MV-4-11 (cell line): ENCODE measurements around the gene ATG9A.
A peak's percentile ranks its signal among the peaks of the same experiment; 100 is the strongest.

Experiments used
- DNase-seq: peaks from one replicate; lab custom pipeline; 2025; lab: John Stamatoyannopoulos, UW

ATG9A gene

DNA sequence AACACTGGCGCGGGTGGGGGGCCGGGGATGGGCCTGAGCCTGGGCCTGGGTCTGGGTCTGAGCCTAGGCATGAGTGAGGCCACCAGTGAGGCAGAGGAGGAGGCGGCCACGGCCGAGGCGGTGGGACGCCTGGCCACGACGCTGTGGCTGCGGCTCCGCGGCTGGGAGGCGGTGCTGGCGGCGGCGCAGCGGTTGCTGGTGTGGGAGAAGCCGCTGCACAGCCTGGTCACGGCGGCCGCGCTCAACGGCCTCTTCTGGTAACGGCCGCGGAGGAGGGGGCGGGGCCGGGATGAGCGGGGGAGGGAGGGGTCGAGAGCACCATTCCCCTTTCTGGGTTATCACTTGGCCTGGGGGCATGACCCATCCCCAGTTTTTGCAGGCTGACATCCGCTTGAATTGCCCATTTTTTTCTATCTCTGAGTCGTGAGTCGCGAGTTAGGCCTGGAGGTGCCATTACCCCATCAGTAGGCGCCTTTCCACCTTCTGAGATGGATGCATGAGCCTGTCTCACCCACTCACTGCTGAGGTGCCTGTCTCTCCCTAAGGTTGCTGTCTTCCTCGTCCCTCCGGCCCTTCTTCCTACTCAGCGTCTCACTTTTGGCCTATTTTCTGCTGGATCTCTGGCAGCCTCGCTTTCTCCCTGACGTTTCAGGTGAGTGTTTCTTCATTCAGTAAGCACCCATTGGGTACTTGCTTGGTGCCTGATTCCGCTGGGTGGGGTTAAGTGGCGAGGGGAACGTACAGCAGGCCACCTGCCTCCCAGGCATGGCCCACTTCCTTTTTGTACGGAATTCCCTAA is 50.9 kb downstream of the ATG9A start:
- DNase-seq, result no peak

DNA sequence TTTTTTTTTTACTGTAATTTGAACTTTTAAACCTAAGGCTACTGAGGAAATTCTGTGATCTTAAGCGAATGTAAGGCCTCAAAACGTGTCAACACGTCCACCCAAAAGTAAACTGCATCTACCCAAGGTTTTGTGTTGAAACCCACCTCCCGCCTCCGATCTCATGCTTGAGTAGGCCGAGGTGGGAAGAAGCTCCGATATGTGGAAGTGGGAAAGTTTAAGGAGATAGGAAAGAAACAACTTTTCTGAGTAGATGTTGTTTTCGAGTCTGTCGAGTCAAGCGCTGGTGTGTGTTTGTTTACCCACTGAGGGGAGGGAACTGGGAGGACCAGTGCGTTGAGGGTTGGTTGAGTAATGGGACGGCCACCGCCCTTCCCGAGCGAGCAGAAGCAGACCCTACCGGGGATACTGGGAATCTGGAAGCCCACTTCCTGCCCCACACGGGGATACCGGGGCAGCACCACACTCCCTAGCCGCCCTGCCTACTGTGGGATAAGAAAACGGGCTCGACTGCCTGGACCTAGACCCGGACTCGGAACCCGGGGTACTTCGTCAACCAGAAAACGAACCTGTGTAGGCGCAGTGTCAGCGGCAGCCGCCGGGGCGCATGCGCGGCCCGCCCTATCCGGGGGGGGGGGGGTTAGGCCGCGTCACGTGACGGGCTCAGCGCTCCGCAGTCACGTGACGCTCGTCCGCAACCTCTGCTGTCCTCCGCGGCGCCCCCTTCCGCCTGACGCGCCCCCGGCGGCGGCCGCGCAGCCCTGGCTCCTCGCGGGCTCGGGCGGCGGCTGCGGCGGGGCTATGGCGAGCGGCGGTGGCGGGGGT is 51.7 kb downstream of the ATG9A start, which contains the start of gene RETREG2:
Gene RETREG2, plus strand, starts transcription at position 724 of the 825 bp plus-strand sequence. Its CDS starts 78 bp downstream, at position 802.
- peak; percentile 87 for DNase-seq

DNA sequence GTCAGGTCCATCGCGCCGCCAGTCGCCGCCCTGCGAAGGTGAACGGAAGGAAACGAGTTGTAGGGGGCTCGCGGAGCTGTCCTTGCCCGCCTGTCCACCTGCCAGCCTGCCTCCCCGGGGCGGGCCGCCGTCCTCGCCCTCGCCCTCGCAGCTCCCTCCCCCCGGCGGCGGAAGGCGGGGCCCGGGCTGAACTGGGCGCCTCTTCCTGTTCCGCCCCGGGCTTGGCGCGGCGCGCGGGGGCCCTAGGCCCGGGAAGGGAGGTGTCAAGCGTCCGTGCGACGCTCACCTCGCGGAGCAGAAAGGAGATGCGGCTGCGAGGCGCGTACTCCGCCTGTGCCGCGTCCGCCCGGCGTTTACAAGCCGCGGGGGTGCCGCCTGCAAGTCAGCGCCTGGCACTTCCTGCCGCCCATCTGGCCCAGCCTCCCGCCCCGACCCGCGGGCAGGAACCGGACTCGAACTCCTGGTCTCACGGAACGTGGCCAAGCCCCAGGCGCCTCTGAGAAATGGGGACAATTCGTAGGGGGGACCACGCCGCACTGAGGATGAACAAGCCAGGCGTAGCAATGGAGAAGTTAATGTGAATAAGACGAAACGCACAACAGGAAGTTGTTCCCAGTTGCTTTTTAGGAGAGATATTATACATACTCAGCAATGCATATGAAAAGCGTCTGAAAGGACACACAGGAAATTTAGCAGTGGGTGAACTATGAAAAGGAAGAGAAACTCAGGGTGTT is 52.5 kb downstream of the ATG9A start, which contains the start of gene CNPPD1:
Gene CNPPD1, minus strand, starts transcription at position 108 of the 734 bp plus-strand sequence. Its CDS starts 97 bp downstream, at position 11.
- DNase-seq, result peak; percentile 77

DNA sequence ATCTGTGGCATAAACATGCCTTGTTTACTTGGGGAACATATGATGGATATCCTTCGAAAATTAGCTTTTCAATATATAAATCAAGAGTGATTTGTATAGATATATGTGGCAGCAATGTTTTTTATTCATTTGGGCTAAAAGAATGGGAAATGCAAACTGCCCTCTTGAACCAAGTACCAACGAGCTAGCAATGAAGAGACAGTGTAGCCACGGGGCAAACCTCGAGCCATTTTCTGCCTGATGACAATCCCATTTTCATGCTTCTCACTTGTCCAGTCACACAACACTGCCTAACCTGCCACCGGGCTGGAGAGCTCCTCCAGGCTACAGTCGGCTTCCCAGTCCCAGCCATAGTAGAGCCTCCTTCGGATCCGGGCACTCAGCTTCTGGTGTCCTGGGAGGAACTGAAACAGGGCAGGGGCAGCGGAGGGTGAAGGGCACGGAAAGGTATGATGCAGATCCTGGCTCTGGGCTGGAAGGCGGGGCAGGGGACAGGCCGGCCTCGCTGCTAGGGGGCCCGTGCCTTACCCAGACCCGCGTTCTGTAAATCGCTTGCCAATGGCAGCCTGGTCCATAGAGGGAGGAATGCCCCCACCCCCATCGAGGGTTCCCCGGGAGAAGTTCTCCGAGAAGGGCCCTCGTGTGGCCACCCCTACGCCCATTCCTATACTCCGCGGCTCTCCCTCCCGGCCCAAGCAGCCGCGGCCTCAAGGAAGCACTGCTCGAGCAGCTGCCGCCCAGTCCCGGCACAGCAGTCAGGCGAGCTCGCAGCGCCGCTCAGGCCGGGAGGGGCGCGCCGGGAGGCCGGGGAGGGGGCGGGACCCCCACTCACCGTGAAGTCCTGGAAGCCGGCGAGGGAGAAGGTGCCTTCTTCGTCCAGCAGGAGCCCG is 53.3 kb downstream of the ATG9A start:
- DNase-seq, result peak; percentile 52

DNA sequence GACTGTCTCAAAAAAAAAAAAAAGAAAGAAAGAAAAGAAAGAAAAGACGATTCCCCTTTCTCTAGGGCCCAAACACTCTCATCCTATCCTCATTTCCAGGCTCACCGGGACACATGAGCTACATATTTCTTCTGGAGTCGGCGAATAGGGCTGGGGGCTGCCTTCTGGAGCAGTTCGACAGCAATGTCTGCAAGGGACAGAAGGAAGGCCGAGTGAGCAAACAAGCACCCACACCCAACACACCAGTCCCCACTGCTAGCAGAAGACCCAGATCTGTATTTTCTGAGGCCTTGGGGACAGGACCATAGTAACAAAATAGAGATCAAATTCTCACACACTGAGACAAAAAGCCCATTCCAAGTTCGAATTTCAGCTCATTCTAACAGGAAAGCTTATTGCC is 54.0 kb downstream of the ATG9A start:
- DNase-seq, result no peak

DNA sequence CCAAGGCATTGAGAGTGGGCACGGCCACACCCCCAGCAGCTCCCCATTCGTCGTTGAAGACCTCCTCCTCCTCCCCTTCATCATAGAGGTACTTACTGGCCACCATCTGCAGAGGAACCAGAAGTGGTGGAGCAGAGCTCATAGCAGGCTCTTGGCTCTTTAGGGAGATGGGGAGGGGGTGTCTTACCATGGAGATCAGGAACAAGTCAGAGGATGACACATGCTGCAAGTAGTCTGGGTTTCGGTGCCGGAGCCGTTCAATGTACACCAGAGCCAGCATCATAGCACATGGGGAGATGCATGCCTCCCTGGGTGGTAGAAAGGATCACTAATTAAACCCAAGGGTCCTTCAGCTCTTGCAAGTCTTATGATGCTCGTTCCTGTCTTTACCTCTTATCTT is 54.6 kb downstream of the ATG9A start:
- DNase-seq, result no peak

DNA sequence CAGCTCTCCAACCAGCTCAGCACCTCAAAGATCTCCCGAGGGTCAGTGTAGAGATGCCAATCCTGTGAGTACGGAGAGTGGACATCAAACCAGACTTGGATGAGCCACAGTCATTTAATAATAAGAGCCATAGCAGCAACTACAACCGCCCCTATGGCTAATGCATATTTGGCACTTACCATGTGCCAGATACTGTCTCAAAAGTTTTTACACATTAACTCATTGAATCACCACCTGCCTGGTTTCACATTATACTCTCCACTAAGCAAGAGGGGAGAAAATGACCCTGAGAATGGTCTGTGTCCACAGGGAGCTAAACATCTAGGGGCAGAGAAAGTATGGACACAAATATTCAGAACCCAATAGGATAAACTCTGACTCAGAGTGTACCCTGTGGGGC is 55.3 kb downstream of the ATG9A start:
- no peak for DNase-seq

DNA sequence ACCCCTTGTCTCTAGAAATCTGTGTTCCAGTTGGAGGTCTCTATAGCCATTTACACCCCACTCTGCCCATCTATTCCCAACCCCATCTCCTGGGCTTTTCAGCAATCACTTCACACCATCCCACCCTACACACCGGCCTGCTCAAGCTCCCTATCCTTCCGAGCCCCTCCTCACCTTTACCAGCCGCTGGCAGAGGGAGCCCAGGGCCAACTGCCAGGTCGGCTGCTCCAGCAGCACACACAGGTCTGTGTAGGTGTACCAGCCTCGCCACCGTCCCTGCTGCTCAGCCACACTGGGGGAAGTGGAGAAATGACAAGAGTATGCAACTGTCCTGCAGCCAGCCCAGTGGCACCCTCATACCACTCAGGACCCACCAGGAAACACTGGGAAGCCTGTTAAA is 56.3 kb downstream of the ATG9A start:
- DNase-seq, result no peak

DNA sequence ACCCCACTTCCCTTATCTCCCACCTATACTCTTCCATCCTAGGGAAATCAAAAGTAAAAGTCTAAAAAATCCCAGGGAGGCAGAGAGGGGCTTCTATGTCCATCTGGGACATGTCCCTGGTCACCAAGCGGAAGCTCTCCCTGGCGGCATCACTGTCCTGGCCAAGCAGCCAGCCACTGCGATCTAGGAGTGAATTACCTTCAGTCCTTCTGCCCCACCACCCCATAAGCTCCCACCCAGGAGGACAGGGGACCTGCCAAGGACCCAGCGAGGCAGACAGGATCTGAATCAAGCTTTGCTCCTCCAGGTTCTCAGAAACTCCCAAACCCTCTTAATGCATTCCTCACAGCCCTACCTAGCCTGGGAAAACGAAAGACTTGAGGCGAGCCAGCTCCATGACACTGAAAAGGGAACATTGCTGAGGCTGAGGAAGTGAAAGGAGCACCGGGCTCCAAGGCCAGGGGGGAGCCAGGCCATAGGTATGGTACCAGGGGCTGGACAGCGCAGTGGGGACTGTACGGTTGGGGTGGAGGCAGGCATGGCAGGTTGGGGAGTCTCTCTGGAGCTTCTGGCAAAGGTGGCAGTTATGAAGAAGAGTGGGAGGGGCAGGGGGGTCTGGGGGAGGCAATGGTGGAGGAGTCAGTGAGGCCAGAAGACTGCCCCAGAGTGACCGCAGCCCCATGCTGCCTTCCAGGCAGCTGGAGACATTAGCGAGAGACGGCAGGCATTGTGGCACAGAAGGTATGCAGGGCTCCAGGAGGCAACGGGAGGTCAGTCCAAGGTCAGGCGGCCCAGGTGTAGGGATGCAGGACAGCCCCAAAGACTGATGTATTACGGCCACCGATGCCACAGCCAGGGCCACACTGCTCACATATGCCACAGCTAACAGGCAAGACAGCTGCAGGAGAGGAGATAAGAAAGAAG is 56.9 kb downstream of the ATG9A start:
- DNase-seq, result no peak

DNA sequence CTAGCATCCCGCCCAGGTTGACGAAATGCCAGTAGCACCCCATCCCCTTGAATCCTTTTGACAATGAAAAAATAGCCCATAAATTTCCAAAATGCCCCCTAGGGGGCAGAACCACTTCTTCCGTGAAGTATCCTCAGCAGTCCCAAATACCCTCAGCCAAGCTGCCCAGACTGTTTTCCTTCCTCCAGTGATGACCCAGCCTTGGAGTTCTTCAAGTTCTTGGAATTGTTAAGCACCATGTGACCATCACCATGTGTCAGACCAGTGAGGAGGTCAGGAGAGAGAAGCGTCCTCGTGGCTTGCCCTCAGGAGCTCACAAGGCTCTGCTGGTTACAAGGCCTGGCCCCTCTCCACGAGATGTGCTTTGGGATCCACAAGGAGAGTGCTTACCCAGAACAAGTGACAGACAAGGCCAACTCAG is 58.2 kb downstream of the ATG9A start:
- peak; percentile 30 for DNase-seq

DNA sequence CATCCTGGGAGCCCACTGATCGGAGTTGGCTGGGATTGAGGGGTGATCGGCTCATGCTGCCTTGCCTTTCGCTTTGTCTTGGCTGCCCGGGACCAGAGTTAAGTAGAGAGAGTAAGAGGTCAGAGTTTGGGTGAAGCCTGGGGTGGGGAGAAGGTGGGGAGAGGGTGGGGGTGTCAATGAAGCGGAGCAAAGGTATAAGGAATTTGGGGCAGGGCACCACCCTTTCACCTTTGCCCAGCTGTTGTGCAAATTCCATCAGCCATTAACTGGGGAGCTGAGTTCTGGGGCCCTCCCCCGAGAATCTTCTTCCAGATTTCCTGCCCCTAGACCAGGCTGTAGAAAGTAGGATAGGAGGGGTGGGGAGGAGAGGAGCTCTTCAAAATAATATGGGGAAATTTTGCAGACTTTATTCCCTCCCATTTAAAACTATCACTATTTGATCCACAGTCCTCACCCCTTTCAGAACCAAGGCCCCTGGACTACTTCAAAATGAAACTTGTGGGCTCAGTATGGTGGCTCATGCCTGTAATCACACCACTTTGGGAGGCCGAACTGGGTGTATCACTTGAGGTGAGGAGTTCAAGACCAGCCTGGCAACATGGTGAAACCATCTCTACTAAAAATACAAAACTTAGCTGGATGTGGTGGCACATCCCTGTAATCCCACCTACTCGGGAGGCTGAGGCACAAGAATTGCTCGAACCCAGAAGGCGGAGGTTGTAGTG is 59.3 kb downstream of the ATG9A start, which contains the start of gene SLC23A3:
Gene SLC23A3, minus strand, starts transcription at position 100 of the 725 bp plus-strand sequence. Its CDS starts 45 bp downstream, at position 55.
- no peak for DNase-seq
